ENCODE data around the gene ARHGEF4.

DNA sequence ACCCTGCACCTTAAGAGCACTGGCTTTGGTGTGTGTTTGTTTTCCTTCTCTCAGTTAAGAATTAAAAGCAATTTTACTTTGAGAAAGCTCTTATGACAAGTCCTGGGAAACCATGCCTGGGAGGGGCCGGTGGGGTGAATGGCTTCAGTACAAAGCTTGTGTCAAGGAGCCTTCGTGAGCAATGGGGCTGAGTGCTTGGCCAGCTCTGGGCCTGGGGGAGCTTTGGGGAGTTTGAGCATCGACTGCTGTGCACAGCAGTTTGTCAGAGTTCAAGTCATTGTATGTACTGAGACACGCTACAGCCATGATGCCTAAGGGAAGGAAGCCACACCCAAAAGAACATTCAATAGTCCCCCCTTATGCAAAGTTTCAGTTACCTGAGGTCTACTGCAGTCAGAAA is 75.8 kb downstream of the ARHGEF4 start:
- TF ChIP-seq CTCF (IDR thresholded peaks at IDR 0.05; ENCODE audit: insufficient read depth, low read depth, low read length) (no peak), EZH2 (IDR thresholded peaks at IDR 0.05; ENCODE audit: insufficient read depth, low read length) (no peak)

All from astrocyte (in vitro differentiated cells and primary cell).